SJSA1 (cell line): ENCODE results near the gene MUL1. TPM values are rescaled to one million over a fixed set of nuclear protein-coding genes. Genes with fewer than 3 reads are reported as not detected.

Experiments
- DNase-seq, 2 experiments: peaks; one replicate each; pipeline ENCODE4 v3.0.0-alpha.2; 2015 to 2020; ENCODE audit warnings: low spot score in 2 of 2, low read depth in 1 of 2
- H3K27ac ChIP-seq: fragments of 250-450 bp; sonication (Bioruptor Pico); 2 replicates; pipeline ENCODE4 v1.5.1; 2020; ENCODE audit warnings: mild to moderate bottlenecking, moderate library complexity
- H3K27me3 ChIP-seq: fragments of 250-450 bp; sonication (Bioruptor Pico); replicated peaks from 2 replicates; pipeline ENCODE4 v1.5.1; 2020; ENCODE audit warnings: mild to moderate bottlenecking, moderate library complexity
- H3K36me3 ChIP-seq: fragments of 250-450 bp; sonication (Bioruptor Pico); 2 replicates; pipeline ENCODE4 v1.5.1; 2020; ENCODE audit warnings: mild to moderate bottlenecking
- H3K4me1 ChIP-seq: fragments of 250-450 bp; sonication (Bioruptor Pico); replicated peaks from 2 replicates; pipeline ENCODE4 v1.6.1; 2021; ENCODE audit warnings: mild to moderate bottlenecking
- H3K4me3 ChIP-seq: fragments of 250-450 bp; sonication (Bioruptor Pico); 2 replicates; pipeline ENCODE4 v1.5.1; 2020; ENCODE audit warnings: mild to moderate bottlenecking
- H3K9me3 ChIP-seq: fragments of 250-450 bp; sonication (Bioruptor Pico); replicated peaks from 2 replicates; pipeline ENCODE4 v1.5.1; 2020; ENCODE audit warnings: mild to moderate bottlenecking
- total RNA-seq: library from RNA; depleted of rRNA; stranded (reverse); fragments of >200 nt; shearing (Covaris generic); gene quantifications from 2 replicates; pipeline ENCODE4 v1.2.3, GENCODE V29; 2014

The MUL1 gene
- total RNA-seq, 1 experiment from 2014 or later: 42.2 TPM

GRCh38 chr1:20477348-20478056 is 30.4 kb downstream of the MUL1 start:
- H3K9me3 ChIP-seq: no peaks in the 10 kb centered on the region
- DNase-seq: no peak
- no peaks in the 10 kb centered on the region for H3K36me3 ChIP-seq
- H3K27me3 ChIP-seq: no peaks in the 10 kb centered on the region
- no peak overlapping the region for H3K4me3 ChIP-seq
- H3K4me1 ChIP-seq: peaks cover 53% of the 10 kb centered on the region
- H3K27ac ChIP-seq: no peak overlapping the region

- no peak overlapping the region for H3K27ac ChIP-seq
- H3K4me1 ChIP-seq: peaks cover 43% of the 10 kb centered on the region
- DNase-seq: no peak
- H3K9me3 ChIP-seq: no peaks in the 10 kb centered on the region
- H3K36me3 ChIP-seq: no peaks in the 10 kb centered on the region
- H3K27me3 ChIP-seq: no peaks in the 10 kb centered on the region
- no peak overlapping the region for H3K4me3 ChIP-seq
These were observed 31.5 kb downstream of the MUL1 start for GRCh38 chr1:20476265-20477038.

GRCh38 chr1:20474996-20475395 is 33.0 kb downstream of the MUL1 start:
- Histone ChIP-seq H3K4me1 (peaks cover 29% of the 10 kb centered on the region), H3K27ac (no peak overlapping the region), H3K27me3 (no peaks in the 10 kb centered on the region), H3K4me3 (no peak overlapping the region), H3K36me3 (no peaks in the 10 kb centered on the region), H3K9me3 (no peaks in the 10 kb centered on the region)
- no peak for DNase-seq

GRCh38 chr1:20474333-20474975 is 33.5 kb downstream of the MUL1 start:
- no peak overlapping the region for H3K4me3 ChIP-seq
- peaks cover 29% of the 10 kb centered on the region for H3K4me1 ChIP-seq
- no peaks in the 10 kb centered on the region for H3K36me3 ChIP-seq
- H3K27me3 ChIP-seq: no peaks in the 10 kb centered on the region
- no peaks in the 10 kb centered on the region for H3K9me3 ChIP-seq
- no peak for DNase-seq
- H3K27ac ChIP-seq: no peak overlapping the region

- no peak for DNase-seq
- Histone ChIP-seq H3K36me3 (no peaks in the 10 kb centered on the region), H3K4me3 (no peak overlapping the region), H3K9me3 (no peaks in the 10 kb centered on the region), H3K27ac (no peak overlapping the region), H3K4me1 (peaks cover 27% of the 10 kb centered on the region), H3K27me3 (no peaks in the 10 kb centered on the region)
These were observed 34.1 kb downstream of the MUL1 start for GRCh38 chr1:20473894-20474293.

- Histone ChIP-seq H3K4me1 (peaks cover 19% of the 10 kb centered on the region), H3K36me3 (no peaks in the 10 kb centered on the region), H3K27ac (no peak overlapping the region), H3K4me3 (no peak overlapping the region), H3K27me3 (no peaks in the 10 kb centered on the region), H3K9me3 (no peaks in the 10 kb centered on the region)
- no peak for DNase-seq
These were observed 34.9 kb downstream of the MUL1 start for GRCh38 chr1:20472860-20473711.

GRCh38 chr1:20472121-20472520 is 35.8 kb downstream of the MUL1 start:
- Histone ChIP-seq H3K4me1 (peaks cover 9% of the 10 kb centered on the region), H3K27ac (no peak overlapping the region), H3K4me3 (no peak overlapping the region), H3K27me3 (no peaks in the 10 kb centered on the region), H3K36me3 (no peaks in the 10 kb centered on the region), H3K9me3 (no peaks in the 10 kb centered on the region)
- DNase-seq: no peak

DNA sequence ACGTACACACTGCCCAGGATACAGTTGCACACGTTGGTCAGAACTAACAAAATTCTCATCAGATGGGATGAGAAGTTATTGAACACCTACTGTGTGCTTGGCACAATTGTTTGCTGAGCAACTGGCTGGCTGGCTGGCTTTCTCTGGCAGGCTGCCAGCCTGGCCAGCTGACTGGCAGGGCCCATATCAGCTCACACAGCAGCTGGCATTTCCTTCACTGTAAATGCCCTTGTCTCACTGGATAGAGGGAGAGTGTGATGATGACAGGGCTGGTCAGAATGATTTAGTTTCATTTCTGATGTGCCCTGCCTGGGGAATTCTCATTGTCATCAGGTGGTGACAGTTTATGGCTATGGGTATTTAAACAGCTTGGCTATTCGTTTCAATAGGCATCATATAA is 37.8 kb downstream of the MUL1 start:
- DNase-seq: no peak
- no peaks in the 10 kb centered on the region for H3K9me3 ChIP-seq

DNA sequence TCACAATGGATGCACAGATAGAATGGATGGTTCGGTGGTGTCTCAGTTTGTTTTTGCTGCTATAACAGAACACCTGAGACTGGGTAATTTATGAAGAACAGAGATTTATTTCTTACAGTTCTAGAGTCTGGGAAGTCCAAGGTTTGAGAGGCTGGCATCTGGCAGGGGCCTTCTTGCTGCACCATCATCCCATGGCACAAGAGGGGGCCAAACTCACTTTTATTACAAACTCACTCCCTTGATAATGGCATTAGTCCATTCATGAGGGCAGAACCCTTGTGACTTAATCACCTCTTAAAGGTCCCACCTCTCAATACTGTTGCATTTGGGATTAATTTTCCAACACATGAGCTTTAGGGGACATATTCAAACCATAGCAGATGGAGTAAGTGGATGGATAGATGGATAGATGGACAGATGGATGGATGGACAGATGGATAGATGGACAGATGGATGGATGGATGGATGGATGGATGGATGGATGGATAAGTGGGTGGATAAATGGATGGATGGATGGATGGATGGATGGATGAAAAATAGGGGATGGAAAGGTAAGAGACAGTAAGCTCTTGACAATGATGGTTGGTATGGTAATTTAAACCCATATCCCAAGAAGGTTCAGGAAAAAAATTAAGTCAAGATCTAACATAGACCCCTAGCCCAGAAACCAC is 38.4 kb downstream of the MUL1 start:
- Histone ChIP-seq H3K27ac (no peak overlapping the region), H3K27me3 (no peaks in the 10 kb centered on the region), H3K4me1 (no peaks in the 10 kb centered on the region; the same call in 1 of the 2 replicates), H3K9me3 (no peaks in the 10 kb centered on the region), H3K36me3 (no peaks in the 10 kb centered on the region), H3K4me3 (no peak overlapping the region)
- DNase-seq: no peak

More for the DNA sequence above, 37.8 kb downstream of the MUL1 start:
- Histone ChIP-seq H3K36me3 (no peaks in the 10 kb centered on the region), H3K4me3 (no peak overlapping the region), H3K27me3 (no peaks in the 10 kb centered on the region), H3K27ac (no peak overlapping the region), H3K4me1 (no peaks in the 10 kb centered on the region; the same call in 1 of the 2 replicates)

DNA sequence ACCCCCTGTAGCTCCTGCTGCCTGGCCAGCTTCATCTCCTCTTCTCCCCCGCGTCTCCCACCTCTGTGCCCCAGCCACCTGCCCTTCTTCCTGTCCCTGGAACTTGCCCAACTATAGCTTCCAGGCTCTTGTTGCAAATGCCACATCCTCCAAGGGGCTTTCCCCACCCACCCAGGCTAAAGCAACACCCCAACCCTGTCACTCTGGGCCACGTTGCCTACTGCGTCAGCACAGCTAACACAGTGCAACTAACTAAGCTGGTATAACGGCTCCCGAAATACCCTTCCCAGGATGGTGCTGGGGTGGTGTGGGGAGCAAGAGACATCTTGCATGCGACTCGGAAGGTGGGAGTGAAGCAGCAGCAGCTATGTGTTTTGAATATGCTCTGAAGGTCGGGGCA is 41.7 kb downstream of the MUL1 start:
- no peak overlapping the region for H3K27ac ChIP-seq
- no peaks in the 10 kb centered on the region; the same call in 1 of the 2 replicates for H3K4me1 ChIP-seq
- H3K4me3 ChIP-seq: no peak overlapping the region
- H3K27me3 ChIP-seq: no peaks in the 10 kb centered on the region; the same call in 1 of the 2 replicates
- no peaks in the 10 kb centered on the region for H3K9me3 ChIP-seq
- no peaks in the 10 kb centered on the region for H3K36me3 ChIP-seq
- DNase-seq: no peak

GRCh38 chr1:20465187-20465586 is 42.8 kb downstream of the MUL1 start:
- no peaks in the 10 kb centered on the region for H3K36me3 ChIP-seq
- no peaks in the 10 kb centered on the region; the same call in 1 of the 2 replicates for H3K4me1 ChIP-seq
- H3K4me3 ChIP-seq: no peak overlapping the region
- no peaks in the 10 kb centered on the region; the same call in 1 of the 2 replicates for H3K27me3 ChIP-seq
- no peak for DNase-seq
- no peaks in the 10 kb centered on the region for H3K9me3 ChIP-seq
- no peak overlapping the region for H3K27ac ChIP-seq

DNA sequence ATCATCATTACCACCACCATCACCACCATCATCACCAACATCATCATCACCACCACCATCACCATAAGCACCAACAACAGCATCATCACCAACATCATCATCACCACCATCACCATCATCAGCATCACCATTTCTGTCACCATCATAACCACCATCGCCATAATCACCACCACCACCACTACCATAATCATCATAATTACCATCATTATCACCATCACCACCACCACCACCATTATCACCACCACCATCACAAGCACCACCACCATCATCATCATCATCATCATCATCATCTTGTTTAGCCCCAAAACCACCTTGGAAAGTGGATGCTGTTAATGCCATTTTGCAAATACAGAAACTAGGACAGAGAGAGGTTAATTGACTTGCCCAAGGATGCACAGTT is 44.4 kb downstream of the MUL1 start:
- Histone ChIP-seq H3K9me3 (no peaks in the 10 kb centered on the region), H3K4me1 (no peaks in the 10 kb centered on the region), H3K27me3 (no peaks in the 10 kb centered on the region; the same call in 1 of the 2 replicates), H3K36me3 (no peaks in the 10 kb centered on the region), H3K4me3 (no peak overlapping the region), H3K27ac (no peak overlapping the region)
- DNase-seq: no peak

DNA sequence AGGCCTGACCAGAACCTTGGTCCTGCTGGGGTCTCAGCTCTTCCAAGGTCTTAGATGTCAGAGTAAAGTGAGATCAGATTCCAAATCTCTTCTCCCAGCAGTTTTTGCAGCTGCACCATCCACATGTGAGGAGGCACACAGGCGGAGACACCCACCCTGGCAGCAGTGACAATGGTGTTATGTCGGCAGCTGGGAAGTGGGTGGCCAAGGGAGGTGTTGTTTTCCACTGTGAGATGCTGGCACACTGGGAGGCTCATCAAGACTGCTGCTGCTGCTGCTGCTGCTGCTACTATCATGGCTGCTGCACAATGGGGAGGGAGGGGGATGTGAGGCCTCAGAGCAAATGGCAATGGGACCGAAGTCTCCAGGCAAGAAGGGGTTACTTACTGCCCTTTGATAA is 45.6 kb downstream of the MUL1 start:
- no peak overlapping the region for H3K4me3 ChIP-seq
- no peaks in the 10 kb centered on the region for H3K4me1 ChIP-seq
- no peaks in the 10 kb centered on the region; the same call in 1 of the 2 replicates for H3K27me3 ChIP-seq
- DNase-seq: no peak
- no peaks in the 10 kb centered on the region for H3K36me3 ChIP-seq
- H3K9me3 ChIP-seq: no peaks in the 10 kb centered on the region
- no peak overlapping the region for H3K27ac ChIP-seq
